ENCODE results near the gene BACH1. TPM values are rescaled to one million over a fixed set of nuclear protein-coding genes. Genes with fewer than 3 reads are reported as not detected.
"Not testable (repeated sequence)": the region's sequence is repeated elsewhere in the genome, so short reads cannot be mapped to it uniquely, and the experiment has no call there.

BACH1 gene
- total RNA-seq, 1 donor from 2014 or later, result 152 TPM

DNA sequence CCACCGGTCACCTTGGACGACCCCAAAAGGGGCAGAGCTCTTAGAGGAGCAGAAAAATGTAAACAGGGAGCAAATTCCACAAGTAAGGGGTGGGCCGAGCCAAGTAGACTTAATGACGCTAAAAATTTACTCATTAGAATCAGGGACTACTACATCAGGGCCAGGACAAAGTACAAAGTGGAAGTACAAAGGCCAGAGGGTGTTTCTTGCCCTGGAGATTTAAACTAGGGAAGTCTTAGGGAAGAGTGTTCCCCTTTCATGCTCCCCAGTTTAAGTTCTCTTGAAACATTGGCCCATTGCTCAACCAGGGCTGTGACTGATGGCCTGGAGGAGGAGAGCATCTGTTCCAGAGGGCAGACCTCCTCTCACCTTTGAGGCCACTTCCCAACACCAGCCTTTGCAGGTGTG, 48.6 kb downstream of the BACH1 start:
- intact Hi-C loops (cut with micrococcal nuclease), result no loop called here
- Mint-ChIP-seq H3K9me3 (no peaks in the 10 kb centered on the region), H3K36me3 (ENCODE audit: low read depth) (peaks cover 63% of the 10 kb centered on the region), H3K27ac (no peak overlapping the region), H3K27me3 (no peaks in the 10 kb centered on the region), H3K4me1 (peaks cover 31% of the 10 kb centered on the region), H3K4me3 (no peak overlapping the region)
- no peak for TF ChIP-seq CTCF (IDR thresholded peaks at IDR 0.05)
- ATAC-seq (ENCODE audit: low read depth) (no peak), DNase-seq (no peak)
- ChIA-PET CTCF (no interaction called here), POLR2A (no interaction called here)

DNA sequence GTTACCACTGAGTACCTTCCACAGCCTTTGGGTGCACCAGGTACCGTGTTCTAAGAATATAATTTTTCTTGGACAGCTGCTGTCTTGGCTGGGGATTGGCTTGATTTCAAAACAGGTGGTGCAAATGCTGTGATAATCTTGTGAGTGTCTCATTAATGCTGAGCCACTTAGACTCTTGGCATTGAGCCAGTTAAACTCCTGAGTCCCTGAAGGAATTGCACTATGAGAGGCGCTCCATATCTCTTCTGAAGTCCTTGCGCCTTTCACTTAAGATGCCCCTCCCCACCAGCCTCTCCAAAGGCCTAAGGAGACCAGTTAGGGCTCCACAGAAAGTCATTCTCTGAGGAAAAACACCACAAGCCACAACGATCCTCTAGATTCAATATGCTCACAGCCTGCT, 51.0 kb downstream of the BACH1 start:
- no peak for DNase-seq
- CTCF ChIA-PET, result interaction anchor here (1.0 to 1.1 kb wide), 2 partner anchors 20 to 260 kb away, joined by 3 to 4 read pairs; no protein-coding TSS in a partner anchor
- H3K4me1 Mint-ChIP-seq, result peaks cover 26% of the 10 kb centered on the region
- peak overlapping the region; percentile 33 for H3K27ac Mint-ChIP-seq
- no peaks in the 10 kb centered on the region for H3K27me3 Mint-ChIP-seq
- H3K36me3 Mint-ChIP-seq (ENCODE audit: low read depth), result peaks cover 66% of the 10 kb centered on the region
- ATAC-seq (ENCODE audit: low read depth), result no peak
- peaks cover 9% of the 10 kb centered on the region for H3K9me3 Mint-ChIP-seq
- intact Hi-C loops (cut with micrococcal nuclease), result loop anchor here (2.0 kb wide), 1 partner anchor 23 kb away; no protein-coding TSS in a partner anchor
- POLR2A ChIA-PET, result interaction anchor here (1.8 to 2.1 kb wide), 2 partner anchors 49 to 51 kb away, joined by 4 to 27 read pairs; partner anchors contain the start of gene BACH1
- H3K4me3 Mint-ChIP-seq, result no peak overlapping the region
- TF ChIP-seq CTCF (IDR thresholded peaks at IDR 0.05), result no peak

DNA sequence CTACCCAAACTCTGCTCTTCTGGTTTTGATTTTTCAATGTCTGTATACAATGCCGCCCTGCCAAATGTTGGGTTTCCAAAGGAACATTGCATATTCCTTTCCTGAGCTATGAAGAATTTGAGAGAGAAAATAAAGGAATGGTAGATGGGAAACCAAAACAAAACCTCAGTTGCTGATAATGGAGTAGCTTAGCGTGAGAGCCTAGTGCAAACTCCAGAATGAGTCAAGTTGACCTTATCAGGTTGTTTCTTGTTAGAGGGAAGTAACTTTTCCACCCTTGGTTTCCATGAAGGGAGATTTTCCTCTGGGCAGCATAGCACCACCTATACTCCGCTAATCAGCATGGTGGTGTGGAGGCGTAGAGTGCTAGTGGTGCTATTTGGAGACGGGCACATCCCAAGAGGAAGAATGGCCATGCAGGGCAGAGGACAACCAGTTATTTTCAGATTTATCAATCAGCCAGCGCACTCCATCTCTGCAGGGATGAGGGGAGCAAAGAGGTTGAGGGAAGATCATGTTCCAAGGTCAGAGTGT, 51.6 kb downstream of the BACH1 start:
- TF ChIP-seq CTCF (IDR thresholded peaks at IDR 0.05), result no peak
- no peak overlapping the region for H3K27ac Mint-ChIP-seq

DNA sequence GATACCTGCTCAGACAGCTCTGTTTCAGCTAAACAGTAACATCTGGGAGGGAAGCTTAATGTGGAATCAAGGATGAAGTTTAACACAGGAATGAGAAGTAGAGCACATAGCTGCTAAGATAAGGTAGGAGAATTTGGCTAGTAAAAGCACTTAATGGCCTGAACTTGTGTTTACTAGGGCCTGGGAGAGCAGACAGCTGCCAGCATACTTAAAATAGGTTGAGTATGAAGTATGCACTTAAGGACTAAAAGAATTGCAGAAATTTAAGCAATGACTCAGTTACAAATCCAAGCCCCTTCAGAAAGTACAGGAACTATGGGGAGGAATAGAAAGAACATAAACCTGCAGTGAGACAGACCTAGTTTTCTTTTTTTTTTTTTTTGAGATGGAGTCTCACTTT, 53.0 kb downstream of the BACH1 start:
- TF ChIP-seq CTCF (IDR thresholded peaks at IDR 0.05), result no peak
- intact Hi-C loops (cut with micrococcal nuclease), result no loop called here
- Mint-ChIP-seq H3K4me3 (no peak overlapping the region), H3K27me3 (no peaks in the 10 kb centered on the region), H3K9me3 (peaks cover 15% of the 10 kb centered on the region), H3K36me3 (ENCODE audit: low read depth) (peaks cover 70% of the 10 kb centered on the region), H3K4me1 (peaks cover 21% of the 10 kb centered on the region), H3K27ac (no peak overlapping the region)
- DNase-seq (no peak), ATAC-seq (ENCODE audit: low read depth) (no peak)
- POLR2A ChIA-PET, result no interaction called here
- CTCF ChIA-PET, result interaction anchor here (0.6 kb wide), 1 partner anchor 79 kb away, joined by 3 read pairs; no protein-coding TSS in a partner anchor

More for the DNA sequence above, 51.6 kb downstream of the BACH1 start:
- peaks cover 12% of the 10 kb centered on the region for H3K9me3 Mint-ChIP-seq
- intact Hi-C loops (cut with micrococcal nuclease), result no loop called here
- peaks cover 68% of the 10 kb centered on the region for H3K36me3 Mint-ChIP-seq (ENCODE audit: low read depth)
- no peak for ATAC-seq (ENCODE audit: low read depth)
- CTCF ChIA-PET, result no interaction called here
- DNase-seq, result no peak
- no peaks in the 10 kb centered on the region for H3K27me3 Mint-ChIP-seq
- POLR2A ChIA-PET, result no interaction called here
- H3K4me3 Mint-ChIP-seq, result no peak overlapping the region
- peaks cover 26% of the 10 kb centered on the region for H3K4me1 Mint-ChIP-seq

- H3K27me3 Mint-ChIP-seq; H3K4me3 Mint-ChIP-seq; H3K27ac Mint-ChIP-seq; intact Hi-C loops (cut with micrococcal nuclease); ATAC-seq (ENCODE audit: low read depth); CTCF ChIA-PET; DNase-seq: not testable (repeated sequence)
- peaks cover 14% of the 10 kb centered on the region for H3K4me1 Mint-ChIP-seq
- POLR2A ChIA-PET, result interaction anchor here (1.1 kb wide), 1 partner anchor 56 kb away, joined by 6 read pairs; no protein-coding TSS in a partner anchor
- H3K36me3 Mint-ChIP-seq (ENCODE audit: low read depth), result peaks cover 78% of the 10 kb centered on the region
- peaks cover 15% of the 10 kb centered on the region for H3K9me3 Mint-ChIP-seq
Observed at GRCh38 chr21:29355043-29355710, 56.5 kb downstream of the BACH1 start.

- Mint-ChIP-seq H3K4me1 (peaks cover 14% of the 10 kb centered on the region), H3K36me3 (ENCODE audit: low read depth) (peaks cover 78% of the 10 kb centered on the region), H3K9me3 (peaks cover 15% of the 10 kb centered on the region)
- ATAC-seq (ENCODE audit: low read depth); intact Hi-C loops (cut with micrococcal nuclease); POLR2A ChIA-PET; CTCF ChIA-PET; DNase-seq; H3K27me3 Mint-ChIP-seq; H3K27ac Mint-ChIP-seq; H3K4me3 Mint-ChIP-seq: not testable (repeated sequence)
Observed at GRCh38 chr21:29356291-29356690, 57.6 kb downstream of the BACH1 start.

- peaks cover 78% of the 10 kb centered on the region for H3K36me3 Mint-ChIP-seq (ENCODE audit: low read depth)
- POLR2A ChIA-PET; intact Hi-C loops (cut with micrococcal nuclease): not testable (repeated sequence)
Observed at GRCh38 chr21:29356810-29357209, 58.1 kb downstream of the BACH1 start.

More at GRCh38 chr21:29356810-29357209, 58.1 kb downstream of the BACH1 start:
- H3K27me3 Mint-ChIP-seq; CTCF ChIA-PET; ATAC-seq (ENCODE audit: low read depth); H3K4me3 Mint-ChIP-seq; DNase-seq; H3K27ac Mint-ChIP-seq: not testable (repeated sequence)
- H3K9me3 Mint-ChIP-seq, result peaks cover 15% of the 10 kb centered on the region
- peaks cover 14% of the 10 kb centered on the region for H3K4me1 Mint-ChIP-seq

All from activated B cell treated with CpG ODN at 0.5 μM for 24 hours (primary cell).